ENCODE results near the gene ACY1. TPM values are rescaled to one million over a fixed set of nuclear protein-coding genes. Genes with fewer than 3 reads are reported as not detected.

Gene ACY1
- total and polyA plus RNA-seq, 4 donors = 69.5 to 274 (median 238) TPM

GRCh38 chr3:51945926-51946705, 37.2 kb upstream of the ACY1 start:
- Histone ChIP-seq H3K4me1 (ENCODE audit: control insufficient read depth in 4 of 4, insufficient read depth in 4 of 4, low read length in 3 of 4) (peaks cover 5 to 21% (median 13%) of the 10 kb centered on the region in 4 donors), H3K27me3 (ENCODE audit: control insufficient read depth in 4 of 4, insufficient read depth in 4 of 4, low read length in 3 of 4) (no peaks in the 10 kb centered on the region), H3K27ac (ENCODE audit: low read depth in 1 of 2, low read length in 2 of 2) (no peak overlapping the region), H3K9me3 (ENCODE audit: control insufficient read depth in 4 of 4, low read length in 3 of 4) (no peaks in the 10 kb centered on the region), H3K36me3 (ENCODE audit: control insufficient read depth in 4 of 4, insufficient read depth in 3 of 4, low read depth in 1 of 4, low read length in 3 of 4) (peaks cover 0 to 30% (median 18%) of the 10 kb centered on the region in 4 donors), H3K4me3 (ENCODE audit: low read depth in 1 of 3, low read length in 3 of 3) (no peak overlapping the region), H3K9ac (ENCODE audit: low read depth in 1 of 2, low read length in 2 of 2) (no peak overlapping the region)
- 97% methylated on average over 14 of the region's 14 CpGs for WGBS
- no peak for TF ChIP-seq TAF1 (conservative IDR thresholded peaks at IDR 0.05)
- TF ChIP-seq FOXA1 (IDR thresholded peaks at IDR 0.05) = no peak
- no peak for TF ChIP-seq RAD21 (IDR thresholded peaks at IDR 0.05)
- no peak for TF ChIP-seq MAX (IDR thresholded peaks at IDR 0.05)
- no peak for TF ChIP-seq ATF3 (IDR thresholded peaks at IDR 0.05)
- no peak for TF ChIP-seq GABPA (IDR thresholded peaks at IDR 0.05 in 1 of 2, conservative IDR thresholded peaks at IDR 0.05 in 1 of 2)
- TF ChIP-seq HNF4G (IDR thresholded peaks at IDR 0.05) = no peak
- no peak for TF ChIP-seq HNF4A (conservative IDR thresholded peaks at IDR 0.05)
- TF ChIP-seq CTCF (IDR thresholded peaks at IDR 0.05; ENCODE audit: low read depth, low read length, missing input control) = no peak
- TF ChIP-seq REST (IDR thresholded peaks at IDR 0.05) = no peak
- no peak for DNase-seq (ENCODE audit: low spot score)

- TF ChIP-seq ATF3 (IDR thresholded peaks at IDR 0.05) (no peak), HNF4G (IDR thresholded peaks at IDR 0.05) (no peak), EGR1 (IDR thresholded peaks at IDR 0.05; ENCODE audit: low read depth in 2 of 2) (no peak), FOXA1 (IDR thresholded peaks at IDR 0.05) (no peak), HNF4A (conservative IDR thresholded peaks at IDR 0.05) (no peak), SP1 (IDR thresholded peaks at IDR 0.05) (no peak), ZBTB33 (IDR thresholded peaks at IDR 0.05) (no peak), RXRA (IDR thresholded peaks at IDR 0.05) (no peak), MAX (IDR thresholded peaks at IDR 0.05) (no peak), NR2F2 (IDR thresholded peaks at IDR 0.05) (no peak), YY1 (IDR thresholded peaks at IDR 0.05) (no peak), GABPA (IDR thresholded peaks at IDR 0.05 in 1 of 2, conservative IDR thresholded peaks at IDR 0.05 in 1 of 2) (no peak), RAD21 (IDR thresholded peaks at IDR 0.05) (no peak), FOXA2 (IDR thresholded peaks at IDR 0.05) (no peak), JUND (IDR thresholded peaks at IDR 0.05) (no peak), REST (IDR thresholded peaks at IDR 0.05) (no peak)
- Histone ChIP-seq H3K27ac (ENCODE audit: low read depth in 1 of 2, low read length in 2 of 2) (no peak overlapping the region), H3K9me3 (ENCODE audit: control insufficient read depth in 4 of 4, low read length in 3 of 4) (no peaks in the 10 kb centered on the region), H3K27me3 (ENCODE audit: control insufficient read depth in 4 of 4, insufficient read depth in 4 of 4, low read length in 3 of 4) (no peaks in the 10 kb centered on the region), H3K4me1 (ENCODE audit: control insufficient read depth in 4 of 4, insufficient read depth in 4 of 4, low read length in 3 of 4) (peaks cover 5 to 15% (median 9%) of the 10 kb centered on the region in 4 donors), H3K9ac (ENCODE audit: low read depth in 1 of 2, low read length in 2 of 2) (no peak overlapping the region), H3K36me3 (ENCODE audit: control insufficient read depth in 4 of 4, insufficient read depth in 3 of 4, low read depth in 1 of 4, low read length in 3 of 4) (peaks cover 0 to 30% (median 18%) of the 10 kb centered on the region in 4 donors), H3K4me3 (ENCODE audit: low read depth in 1 of 3, low read length in 3 of 3) (no peak overlapping the region)
- DNase-seq (ENCODE audit: low spot score) = no peak
- WGBS = 89% methylated on average over 4 of the region's 4 CpGs
These were observed 36.5 kb upstream of the ACY1 start for GRCh38 chr3:51946796-51947195.
